GM18868 (cell line): ENCODE data around the gene ADAMTS14.
A peak's percentile ranks its signal among the peaks of the same experiment; 100 is the strongest.
"Not testable (repeated sequence)": the region's sequence is repeated elsewhere in the genome, so short reads cannot be mapped to it uniquely, and the experiment has no call there.

Source experiments
- ATAC-seq: cut with Tn5 transposase; IDR thresholded peaks from one replicate; pipeline ENCODE4 v1.9.1; 2021; ENCODE audit warnings: mild to moderate bottlenecking, moderate library complexity; ENCODE audit not compliant: unreplicated experiment

The ADAMTS14 gene

DNA sequence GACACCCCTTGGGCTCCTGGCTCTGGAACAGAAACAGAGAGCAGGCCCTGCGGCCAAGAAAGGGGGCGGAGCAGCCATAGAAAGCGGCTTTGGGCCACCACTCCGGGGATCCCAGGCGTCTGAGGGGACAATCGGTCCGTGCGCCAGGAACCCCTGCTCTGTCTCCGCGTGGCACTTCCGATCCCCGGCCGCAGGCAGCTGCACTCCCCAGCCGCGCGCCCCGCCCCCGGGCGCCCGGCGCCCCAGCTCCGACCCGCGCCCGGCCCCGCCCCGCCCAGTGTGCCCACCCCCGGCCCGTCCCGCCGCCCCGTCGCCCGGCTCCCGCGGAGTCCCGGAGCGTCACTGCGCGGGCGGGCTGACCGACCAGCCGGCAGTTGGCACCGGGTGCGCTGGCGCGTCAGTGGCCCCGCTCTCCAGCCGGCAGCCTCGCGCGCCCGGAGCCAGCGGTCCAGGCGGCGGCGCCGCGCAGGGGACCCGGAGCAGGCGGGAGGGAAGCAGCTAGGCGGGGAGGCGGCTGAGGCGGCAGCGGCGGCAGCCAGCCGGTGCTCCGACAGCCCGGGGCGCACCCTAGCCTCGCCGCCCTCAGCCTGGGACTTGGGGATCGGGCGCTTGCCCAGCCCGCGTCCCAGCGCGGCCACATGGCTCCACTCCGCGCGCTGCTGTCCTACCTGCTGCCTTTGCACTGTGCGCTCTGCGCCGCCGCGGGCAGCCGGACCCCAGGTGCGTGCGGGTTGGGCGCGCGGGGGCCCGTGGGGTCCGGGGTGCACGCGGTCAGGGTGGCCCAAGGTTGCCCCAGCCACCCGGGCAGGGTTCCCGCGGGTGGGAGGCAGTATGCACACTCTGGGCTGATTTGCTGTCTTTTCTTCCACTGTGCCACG lies at the start of gene ADAMTS14:
Gene ADAMTS14 (plus strand): TSS at position 342 of the 878 bp plus-strand sequence. CDS start 297 bp downstream, at position 639.
- ATAC-seq = no peak

DNA sequence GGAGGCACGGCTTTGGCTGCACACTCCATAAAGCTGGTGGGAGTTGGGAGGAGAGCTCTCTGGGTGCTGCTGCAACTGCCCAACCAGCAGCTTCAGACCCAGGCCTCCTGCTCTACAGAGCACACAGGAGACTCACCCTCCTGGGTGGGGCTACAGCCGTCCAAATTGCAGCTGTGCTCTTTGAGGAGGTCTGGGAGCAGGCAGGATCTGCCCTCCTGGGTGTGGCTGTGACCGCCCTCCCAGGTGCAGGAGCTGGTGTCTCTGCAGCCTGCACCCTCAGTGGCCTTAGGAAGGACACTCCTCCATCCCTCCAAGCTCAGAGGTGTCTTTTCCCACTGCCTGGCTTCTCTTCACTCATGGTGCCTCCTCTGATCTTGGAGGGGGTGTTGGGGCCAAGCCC lies 49.8 kb upstream of the ADAMTS14 start:
- ATAC-seq = no peak

- no peak for ATAC-seq
These were observed 49.1 kb upstream of the ADAMTS14 start for GRCh38 chr10:70622981-70623844.

DNA sequence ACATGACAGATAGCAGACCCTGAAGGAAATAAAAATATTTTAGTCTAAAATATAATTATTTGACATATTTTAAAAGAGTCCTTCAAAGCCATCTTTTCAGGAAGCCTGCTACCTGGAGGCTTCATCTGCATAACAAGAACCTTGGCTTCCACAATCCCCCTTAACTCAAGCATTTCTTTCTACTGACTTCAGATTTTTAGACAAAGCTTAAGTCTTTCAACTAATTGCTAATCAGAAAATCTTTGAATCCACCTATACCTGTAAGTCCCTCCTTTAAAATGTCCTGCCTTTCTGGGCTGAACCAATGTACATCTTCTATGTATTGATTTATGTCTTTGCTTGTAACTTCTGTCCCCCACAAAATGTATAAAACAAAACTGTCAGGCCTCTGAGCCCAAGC lies 46.2 kb upstream of the ADAMTS14 start:
- ATAC-seq = no peak

GRCh38 chr10:70629338-70629737 lies 43.0 kb upstream of the ADAMTS14 start:
- no peak for ATAC-seq

DNA sequence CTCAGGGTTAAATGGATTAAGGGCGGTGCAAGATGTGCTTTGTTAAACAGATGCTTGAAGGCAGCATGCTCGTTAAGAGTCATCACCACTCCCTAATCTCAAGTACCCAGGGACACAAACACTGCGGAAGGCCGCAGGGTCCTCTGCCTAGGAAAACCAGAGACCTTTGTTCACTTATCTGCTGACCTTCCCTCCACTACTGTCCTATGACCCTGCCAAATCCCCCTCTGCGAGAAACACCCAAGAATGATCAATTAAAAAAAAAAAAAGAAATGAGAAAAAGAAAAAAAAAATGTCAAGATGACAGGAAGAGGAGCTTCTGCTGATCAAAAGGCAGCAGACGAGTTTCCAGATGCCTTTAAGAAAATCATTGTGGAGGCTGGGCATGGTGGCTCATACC lies 40.6 kb upstream of the ADAMTS14 start:
- not testable (repeated sequence) for ATAC-seq

DNA sequence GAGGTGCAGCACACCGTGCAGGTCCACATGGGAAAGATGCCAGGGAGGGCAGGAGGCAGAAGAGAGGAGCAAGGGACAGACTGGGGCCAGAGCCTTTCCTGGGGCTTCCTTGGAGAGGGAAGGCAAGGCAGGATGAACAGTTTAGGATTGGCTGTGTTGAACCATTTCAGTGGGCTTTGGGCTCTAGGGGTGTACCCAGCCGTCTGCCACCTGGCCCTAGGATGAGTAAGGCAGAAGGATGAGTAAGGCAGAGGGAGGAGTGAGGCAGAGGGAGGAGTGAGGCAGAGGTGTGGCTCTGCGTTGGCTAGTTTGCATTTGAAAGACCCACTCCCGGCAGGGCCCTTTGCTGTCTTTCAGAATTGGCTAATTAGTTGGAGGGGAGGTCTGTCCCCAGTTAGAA lies 38.3 kb upstream of the ADAMTS14 start:
- no peak for ATAC-seq

GRCh38 chr10:70634515-70634914 lies 37.8 kb upstream of the ADAMTS14 start:
- ATAC-seq = not testable (repeated sequence)

DNA sequence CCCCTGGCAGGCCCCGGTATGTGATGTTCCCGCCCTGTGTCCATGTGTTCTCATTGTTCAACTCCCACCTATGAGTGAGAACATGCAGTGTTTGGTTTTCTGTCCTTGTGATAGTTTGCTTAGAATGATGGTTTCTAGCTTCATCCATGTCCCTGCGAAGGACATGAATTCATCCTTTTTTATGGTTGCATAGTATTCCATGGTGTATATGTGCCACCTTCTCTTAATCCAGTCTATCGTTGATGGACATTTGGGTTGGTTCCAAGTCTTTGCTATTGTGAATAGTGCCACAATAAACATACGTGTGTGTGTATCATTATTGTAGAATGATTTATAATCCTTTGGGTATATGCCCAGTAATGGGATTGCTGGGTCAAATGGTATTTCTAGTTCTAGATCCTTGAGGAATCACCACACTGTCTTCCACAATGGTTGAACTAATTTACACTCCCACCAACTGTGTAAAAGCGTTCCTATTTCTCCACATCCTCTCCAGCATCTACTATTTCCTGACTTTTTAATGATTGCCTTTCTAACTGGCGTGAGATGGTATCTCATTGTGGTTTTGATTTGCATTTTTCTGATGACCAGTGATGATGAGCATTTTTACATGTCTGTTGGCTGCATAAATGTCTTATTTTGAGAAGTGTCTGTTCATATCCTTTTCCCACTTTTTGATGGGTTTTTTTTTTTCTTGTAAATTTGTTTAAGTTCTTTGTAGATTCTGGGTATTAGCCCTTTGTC lies 32.5 kb upstream of the ADAMTS14 start:
- ATAC-seq = not testable (repeated sequence)

DNA sequence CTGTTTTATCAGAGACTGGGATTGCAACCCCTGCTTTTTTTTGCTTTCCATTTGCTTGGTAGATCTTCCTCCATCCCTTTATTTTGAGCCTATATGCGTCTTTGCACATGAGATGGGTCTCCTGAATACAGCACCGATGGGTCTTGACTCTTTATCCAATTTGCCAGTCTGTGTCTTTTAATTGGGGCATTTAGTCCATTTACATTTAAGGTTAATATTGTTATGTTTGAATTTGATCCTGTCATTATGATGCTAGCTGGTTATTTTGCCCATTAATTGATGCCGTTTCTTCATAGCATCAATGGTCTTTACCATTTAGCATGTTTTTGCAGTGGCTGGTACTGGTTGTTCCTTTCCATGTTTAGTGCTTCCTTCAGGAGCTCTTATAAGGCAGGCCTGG lies 29.0 kb upstream of the ADAMTS14 start:
- ATAC-seq = not testable (repeated sequence)

DNA sequence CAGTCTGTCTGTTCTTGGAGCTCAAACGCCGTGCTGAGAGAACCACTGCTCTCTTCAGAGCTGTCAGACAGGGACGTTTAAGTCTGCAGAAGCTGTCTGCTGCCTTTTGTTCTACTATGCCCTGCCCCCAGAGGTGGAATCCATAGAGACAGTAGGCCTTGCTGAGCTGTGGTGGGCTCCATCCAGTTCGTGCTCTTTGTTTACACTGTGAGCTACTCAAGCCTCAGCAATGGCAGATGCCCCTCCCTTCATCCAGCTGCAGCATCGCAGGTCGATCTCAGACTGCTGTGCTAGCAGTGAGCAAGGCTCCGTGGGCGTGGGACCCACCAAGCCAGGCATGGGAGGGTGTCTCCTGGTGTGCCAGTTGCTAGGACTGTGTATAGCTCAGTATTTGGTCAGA lies 27.3 kb upstream of the ADAMTS14 start:
- ATAC-seq = not testable (repeated sequence)

- ATAC-seq = no peak
These were observed 25.2 kb upstream of the ADAMTS14 start for GRCh38 chr10:70647086-70647485.

DNA sequence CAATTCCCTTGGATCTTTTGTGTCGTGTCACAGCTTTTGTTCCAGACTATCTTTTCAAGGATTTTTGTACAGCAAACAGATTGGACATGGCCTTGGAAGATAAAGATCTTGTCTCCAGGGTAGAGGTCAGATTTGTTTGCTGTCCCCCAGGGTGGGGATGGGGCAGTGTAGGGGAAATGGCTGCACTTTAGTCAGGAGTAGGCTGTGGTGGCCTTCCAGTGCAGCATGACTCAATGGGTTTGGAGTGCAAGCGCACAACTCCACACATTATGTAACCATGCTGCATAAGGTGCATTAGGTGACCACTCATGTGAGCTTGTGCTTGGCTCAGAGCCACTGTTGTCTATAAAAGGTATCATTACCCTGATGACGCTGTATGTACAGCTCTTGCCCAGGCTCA lies 23.9 kb upstream of the ADAMTS14 start:
- no peak for ATAC-seq

DNA sequence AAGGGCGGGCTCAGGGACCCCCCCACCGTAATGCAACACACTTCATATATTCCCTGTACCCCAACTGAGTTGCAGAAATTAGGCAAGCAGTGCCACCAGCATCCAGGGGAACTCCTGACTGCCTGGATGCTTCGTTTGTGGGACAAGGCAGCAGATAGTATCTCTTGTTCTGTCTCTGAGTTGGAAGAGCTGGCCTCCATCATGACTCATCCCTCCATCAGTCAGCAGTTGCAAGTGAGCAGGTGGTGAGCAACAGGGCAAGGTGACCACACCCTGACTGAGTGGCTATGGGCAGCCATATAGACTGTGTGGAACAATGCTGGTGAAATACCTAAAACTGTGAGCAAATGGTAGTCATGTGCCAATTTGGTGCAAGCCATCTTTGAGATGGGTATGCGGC lies 22.8 kb upstream of the ADAMTS14 start:
- ATAC-seq = no peak

- ATAC-seq = no peak
These were observed 22.2 kb upstream of the ADAMTS14 start for GRCh38 chr10:70650104-70650503.

DNA sequence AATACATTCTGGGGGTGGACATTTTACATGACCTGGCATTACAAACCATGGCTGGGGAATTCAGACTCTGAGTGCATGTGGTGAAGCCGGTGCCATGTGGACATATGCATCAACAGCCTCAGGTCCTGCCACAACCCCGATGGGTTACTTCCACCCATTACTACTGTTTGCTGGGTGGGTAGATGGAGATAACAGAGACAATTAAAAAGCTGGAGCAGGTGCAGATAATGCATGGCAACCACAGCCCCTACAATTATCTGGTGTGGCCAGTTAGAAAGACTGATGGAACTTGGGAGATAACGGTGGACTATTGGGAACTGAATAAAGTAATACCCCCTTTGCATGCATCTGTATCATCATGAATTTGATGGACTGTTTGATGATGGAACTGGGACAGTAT lies 21.6 kb upstream of the ADAMTS14 start:
- no peak for ATAC-seq

DNA sequence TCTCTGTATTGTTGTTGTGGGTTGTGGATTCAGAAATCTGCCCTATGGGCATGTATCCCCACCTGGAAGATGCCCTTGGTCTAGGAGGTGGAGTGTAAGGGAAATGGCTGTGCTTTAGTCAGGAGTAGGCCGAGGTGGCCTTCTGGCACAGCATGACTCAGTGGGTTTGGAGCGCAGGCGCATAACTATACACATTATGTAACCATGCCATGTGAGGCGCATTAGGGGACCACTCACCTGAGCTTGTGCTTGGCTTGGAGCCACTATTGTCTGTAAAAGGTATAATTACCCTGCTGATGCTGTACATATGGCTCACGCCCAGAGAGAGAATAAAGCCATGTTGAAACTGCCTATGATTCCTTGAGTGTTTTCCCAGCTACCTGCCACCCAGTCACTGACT lies 20.6 kb upstream of the ADAMTS14 start:
- no peak for ATAC-seq

GRCh38 chr10:70652761-70653657 lies 19.3 kb upstream of the ADAMTS14 start:
- no peak for ATAC-seq

GRCh38 chr10:70655316-70655715 lies 17.0 kb upstream of the ADAMTS14 start:
- no peak for ATAC-seq

- ATAC-seq = peak; percentile 95
These were observed 15.8 kb upstream of the ADAMTS14 start for GRCh38 chr10:70656489-70656888.
